HG03521 (cell line): ENCODE data around the gene FMR1.

Experiments used
- ATAC-seq: cut with Tn5 transposase; IDR thresholded peaks from one replicate; pipeline ENCODE4 v1.9.1; 2021; ENCODE audit warnings: mild to moderate bottlenecking, moderate library complexity; ENCODE audit not compliant: unreplicated experiment

FMR1 gene

DNA sequence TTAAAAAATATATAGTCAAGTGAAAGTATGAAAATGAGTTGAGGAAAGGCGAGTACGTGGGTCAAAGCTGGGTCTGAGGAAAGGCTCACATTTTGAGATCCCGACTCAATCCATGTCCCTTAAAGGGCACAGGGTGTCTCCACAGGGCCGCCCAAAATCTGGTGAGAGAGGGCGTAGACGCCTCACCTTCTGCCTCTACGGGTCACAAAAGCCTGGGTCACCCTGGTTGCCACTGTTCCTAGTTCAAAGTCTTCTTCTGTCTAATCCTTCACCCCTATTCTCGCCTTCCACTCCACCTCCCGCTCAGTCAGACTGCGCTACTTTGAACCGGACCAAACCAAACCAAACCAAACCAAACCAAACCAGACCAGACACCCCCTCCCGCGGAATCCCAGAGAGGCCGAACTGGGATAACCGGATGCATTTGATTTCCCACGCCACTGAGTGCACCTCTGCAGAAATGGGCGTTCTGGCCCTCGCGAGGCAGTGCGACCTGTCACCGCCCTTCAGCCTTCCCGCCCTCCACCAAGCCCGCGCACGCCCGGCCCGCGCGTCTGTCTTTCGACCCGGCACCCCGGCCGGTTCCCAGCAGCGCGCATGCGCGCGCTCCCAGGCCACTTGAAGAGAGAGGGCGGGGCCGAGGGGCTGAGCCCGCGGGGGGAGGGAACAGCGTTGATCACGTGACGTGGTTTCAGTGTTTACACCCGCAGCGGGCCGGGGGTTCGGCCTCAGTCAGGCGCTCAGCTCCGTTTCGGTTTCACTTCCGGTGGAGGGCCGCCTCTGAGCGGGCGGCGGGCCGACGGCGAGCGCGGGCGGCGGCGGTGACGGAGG, at the start of gene FMR1:
Gene FMR1 (plus strand): TSS at position 728 of the 831 bp plus-strand sequence. CDS start 261 bp downstream, outside the sequence.
- peak; percentile 88 for ATAC-seq

DNA sequence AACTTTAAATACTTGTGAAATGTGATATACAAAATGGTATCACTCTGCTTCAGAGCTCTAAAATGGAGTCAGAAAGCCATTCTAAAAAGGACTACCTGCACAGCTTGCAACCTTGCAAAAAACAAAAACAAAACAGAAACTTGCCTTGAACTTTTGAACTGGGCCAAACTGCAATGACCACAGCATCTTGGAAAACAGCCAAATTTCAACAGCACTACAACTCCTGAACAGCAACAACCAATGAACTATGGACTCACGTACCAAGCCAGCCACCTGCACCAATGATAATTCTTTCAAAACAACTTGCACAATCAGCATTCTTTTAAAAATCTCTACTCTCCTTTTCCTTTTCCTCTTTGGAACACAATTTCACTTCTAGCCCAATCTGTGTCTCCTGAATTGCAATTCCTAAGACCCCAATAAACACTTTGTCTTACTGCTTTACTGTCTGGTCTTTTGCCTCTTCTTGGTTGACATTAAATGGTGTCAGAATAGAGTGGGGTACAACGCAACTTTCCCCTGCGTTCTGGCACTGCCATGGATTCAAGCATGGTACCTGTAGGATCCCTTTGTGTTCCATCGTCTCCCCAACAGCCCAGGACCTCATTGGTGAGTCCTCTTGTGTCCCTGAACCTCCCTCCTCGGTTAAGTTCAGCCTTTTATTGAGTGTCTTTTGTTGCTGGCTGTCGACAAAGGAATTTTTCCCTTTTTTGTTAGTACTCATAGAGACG, 35.7 kb upstream of the FMR1 start:
- peak; percentile 99 for ATAC-seq

DNA sequence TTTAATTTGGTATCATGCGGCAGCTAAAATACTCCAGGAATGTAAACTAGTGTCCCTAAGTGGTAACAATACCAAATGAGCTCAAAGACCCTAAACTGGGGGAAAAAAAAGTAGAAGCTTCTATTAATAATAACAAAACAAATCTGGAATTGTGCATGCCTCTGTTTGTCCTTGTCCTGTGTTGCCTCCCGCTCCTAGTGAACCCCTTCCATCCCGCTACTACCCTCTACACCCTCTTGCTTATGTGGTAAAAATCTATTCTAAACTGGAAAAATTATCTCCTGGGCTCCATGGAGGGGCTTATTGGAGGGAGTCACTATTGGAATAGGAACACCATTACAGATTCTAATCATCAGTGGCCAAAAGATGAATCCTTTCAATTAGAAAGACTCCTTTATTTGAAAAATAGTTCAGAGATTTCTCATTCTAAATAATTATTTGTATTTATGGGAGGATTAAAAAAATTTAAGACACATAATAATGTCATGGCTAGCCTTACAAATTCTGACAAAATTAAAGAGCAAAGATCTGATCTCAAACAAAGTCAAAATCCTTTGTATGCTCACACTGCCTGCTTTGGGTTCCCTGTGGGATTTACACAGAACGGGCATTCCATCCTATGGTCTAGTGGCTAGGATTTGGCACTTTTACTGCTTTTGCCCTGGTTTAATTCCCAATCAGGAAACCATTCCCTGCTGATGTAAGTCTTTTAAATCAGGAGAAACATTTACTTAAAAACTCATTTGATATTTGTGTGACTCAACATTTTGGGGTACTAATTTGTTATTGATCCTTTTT, 34.7 kb upstream of the FMR1 start:
- no peak for ATAC-seq

DNA sequence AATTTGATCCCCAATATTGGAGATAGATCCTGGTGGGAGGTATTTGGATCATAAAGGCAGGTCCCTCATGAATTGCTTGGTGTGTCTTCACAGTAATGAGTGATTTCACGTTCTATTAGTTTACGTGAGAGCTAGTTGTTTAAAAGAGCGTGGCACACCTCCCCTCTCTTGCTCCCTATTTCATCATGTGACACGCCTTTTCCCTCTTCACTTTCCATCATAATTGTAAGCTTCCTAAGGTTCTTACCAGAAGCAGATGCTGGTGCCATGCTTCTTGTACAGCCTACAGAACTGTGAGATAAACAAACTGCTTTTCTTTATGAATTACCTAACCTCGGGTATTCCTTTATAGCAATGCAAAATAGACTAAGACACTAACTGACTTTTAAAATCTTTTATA, 34.0 kb upstream of the FMR1 start:
- ATAC-seq, result no peak

DNA sequence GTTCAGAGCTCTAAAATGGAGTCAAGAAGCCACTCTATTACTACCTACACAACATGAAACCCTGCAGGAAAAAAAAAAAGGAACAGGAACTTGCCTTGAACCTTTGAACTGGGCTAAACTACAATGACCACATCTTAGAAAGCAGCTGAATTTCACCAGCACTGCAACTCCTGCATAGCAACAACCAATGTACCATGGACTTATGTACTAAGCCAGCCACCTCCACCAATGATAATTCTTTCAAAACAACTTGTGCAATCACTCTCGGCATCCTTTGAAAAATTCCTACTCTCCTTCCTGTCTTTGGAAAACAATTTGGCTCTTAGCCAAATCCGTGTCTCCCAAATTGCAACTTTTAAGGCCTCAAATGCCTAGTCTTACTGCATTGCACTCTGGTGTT, 26.8 kb upstream of the FMR1 start:
- ATAC-seq, result no peak

DNA sequence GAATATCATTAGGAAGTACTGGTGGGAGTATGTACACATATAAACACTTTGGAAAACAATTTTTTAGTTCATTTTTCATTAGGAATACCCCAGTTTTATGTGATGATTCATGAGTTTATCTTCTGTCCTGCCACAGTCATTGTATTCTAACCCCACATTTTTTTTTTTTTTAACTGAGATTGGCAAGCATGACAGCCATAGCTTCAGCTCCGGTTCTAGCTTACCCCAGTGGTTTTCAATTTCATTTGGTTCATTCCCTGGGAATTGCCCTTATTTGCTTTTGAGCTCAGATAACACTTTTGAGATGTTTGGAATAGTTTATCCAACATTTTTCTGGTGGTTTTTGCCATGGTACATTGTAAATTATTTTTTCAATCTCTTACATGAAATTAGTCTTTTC, 21.0 kb upstream of the FMR1 start:
- ATAC-seq, result no peak

DNA sequence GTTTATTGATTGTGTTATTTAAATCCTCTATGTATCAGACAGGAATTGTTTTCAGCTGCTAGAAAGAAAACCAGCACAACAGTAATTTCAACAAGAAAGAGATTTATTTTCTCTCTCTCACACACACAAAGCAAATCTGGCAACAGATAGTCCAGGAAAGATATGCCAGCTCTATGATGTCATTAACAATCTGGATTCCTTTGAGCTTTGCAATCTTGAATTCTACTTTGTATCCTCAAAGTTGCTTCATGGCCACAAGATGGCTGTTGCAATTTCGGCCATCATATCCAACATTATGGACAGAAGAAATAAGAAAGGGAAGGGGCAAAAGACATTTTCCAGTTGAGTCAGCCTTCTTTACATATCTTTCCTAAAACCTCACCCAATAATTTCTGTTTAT, 19.8 kb upstream of the FMR1 start:
- ATAC-seq, result no peak

DNA sequence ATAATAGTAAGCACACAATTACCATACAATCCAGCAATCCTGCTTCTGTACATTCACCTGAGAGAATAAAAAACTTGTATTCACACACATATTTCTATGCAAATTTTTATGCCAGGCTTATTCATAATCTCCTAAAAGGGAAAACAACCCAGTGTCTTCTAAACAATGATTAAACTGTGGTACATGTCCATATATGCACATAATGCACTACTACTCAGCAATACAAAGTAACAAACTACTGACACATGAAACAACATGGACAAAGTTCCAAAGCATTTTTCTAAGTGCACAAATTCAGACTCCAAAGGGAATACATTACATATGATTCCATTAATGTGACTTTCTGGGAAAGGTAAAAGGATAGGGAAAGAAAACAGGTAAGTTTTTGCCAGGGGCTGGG, 18.0 kb upstream of the FMR1 start:
- no peak for ATAC-seq

DNA sequence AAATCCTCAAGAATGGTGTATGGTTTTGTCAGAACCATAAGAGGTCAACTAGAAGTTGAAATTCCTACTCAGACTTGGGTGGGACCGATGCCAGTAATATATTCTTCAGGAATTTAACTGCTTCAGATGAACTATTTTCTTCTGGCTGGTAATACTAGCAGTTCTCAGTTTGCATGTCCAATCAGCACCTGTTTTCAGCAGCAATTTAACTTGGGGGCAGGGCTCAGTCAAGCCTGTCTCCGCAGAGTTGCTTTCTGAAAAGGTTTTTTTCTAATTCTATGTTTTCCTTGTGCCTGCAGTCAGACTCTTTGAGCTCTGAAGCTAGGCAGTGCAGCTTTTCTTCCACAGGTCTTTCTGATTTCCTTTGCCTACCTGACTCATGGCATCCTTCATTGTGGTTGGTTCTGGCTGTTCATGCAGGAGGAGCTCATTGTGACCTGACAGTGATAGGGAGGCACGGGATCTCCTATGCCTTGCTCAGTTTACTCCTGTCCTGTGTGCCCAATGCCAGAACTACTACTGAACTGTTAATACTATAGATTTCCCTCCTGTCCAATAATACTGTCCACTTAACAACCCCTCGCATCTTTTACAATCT, 17.3 kb upstream of the FMR1 start:
- no peak for ATAC-seq

DNA sequence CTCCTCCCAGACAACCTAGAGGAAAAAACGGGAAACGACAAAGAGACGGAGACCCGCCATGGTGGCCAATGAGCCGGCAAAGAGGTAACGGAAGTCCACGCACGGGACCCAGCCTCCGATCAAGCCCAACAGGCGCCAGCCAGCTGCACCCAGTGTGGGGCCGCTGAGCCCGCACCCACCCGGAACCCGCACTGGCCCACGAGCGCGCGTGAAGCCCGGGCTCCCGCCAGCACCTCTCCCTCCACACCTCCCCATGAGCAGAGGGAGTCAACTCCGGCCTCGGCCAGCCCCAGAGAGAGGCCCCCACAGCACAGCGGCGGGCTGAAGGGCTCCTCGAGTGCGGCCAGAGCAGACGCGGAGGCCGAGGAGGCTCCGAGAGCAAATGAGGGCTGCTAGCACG, 14.6 kb upstream of the FMR1 start:
- no peak for ATAC-seq

DNA sequence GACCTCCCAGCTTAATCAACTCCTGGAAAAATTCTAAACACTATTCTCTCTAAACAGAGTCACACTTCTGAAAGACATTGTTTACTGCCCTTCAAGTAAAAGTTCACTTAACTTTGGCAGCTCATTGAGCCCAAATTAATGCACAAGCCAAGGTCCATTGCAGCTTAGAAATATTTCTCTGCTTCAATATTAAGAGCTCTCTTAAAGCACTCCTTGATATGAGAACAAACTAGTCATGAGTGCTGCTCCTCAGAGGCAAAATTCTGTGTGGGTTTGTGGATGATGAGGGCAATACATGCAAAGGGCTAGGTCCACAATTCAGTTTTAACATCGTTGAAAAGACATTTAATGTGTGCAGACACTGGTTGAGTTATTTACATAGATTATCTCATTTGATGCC, 12.8 kb upstream of the FMR1 start:
- ATAC-seq, result no peak

DNA sequence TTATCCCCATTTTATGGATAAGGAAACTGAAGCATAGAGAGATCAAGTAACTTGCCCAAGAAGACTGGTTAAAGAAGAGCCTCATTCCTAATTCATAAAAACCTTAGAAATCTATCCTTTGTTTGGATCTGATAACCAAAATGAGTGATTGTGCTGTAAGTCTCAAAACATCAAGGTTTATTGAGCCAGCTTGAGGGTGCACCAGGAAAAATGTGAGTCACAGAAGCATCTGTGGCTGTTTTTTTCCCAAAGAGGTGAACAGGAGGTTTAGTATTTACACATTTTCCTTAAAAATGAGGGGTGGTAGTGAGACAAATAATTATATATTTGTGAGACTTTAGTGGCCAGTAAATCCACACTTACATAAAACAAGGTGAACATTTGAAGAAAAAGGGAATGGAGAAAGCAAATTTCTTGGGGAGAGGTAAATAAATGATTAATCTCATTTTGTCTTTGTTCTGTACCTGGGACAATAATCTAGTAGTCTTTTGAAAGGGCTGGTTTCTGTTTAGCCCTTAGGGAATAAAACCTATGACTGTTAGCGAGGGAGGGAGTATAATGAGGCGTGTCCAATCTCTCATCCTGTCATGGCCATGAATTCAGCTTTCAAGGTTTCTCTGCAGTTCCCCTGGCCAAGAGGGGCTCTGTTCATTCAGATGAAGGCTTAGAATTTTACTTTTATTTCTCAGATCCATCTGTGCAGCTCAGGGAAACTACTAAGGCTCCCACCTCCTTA, 12.2 kb upstream of the FMR1 start:
- peak; percentile 50 for ATAC-seq

DNA sequence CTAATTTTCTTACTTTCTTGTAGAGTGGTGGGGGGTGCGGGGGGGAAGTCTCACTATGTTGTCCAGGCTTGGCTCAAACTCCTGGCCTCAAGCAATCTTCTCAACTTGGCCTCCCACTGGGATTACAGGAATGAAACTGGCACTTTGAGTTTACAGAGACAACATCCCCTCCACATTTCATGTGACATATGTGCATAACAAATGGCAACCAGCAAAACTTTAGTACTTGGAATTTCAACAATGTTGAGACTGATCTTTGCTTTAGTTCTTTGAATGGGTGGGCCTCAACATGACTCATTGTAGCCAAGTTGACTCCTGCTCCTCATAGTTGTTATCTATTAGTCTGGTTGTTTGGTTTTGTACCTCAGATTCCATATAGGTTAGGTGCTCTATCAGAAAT, 11.4 kb upstream of the FMR1 start:
- ATAC-seq, result no peak

DNA sequence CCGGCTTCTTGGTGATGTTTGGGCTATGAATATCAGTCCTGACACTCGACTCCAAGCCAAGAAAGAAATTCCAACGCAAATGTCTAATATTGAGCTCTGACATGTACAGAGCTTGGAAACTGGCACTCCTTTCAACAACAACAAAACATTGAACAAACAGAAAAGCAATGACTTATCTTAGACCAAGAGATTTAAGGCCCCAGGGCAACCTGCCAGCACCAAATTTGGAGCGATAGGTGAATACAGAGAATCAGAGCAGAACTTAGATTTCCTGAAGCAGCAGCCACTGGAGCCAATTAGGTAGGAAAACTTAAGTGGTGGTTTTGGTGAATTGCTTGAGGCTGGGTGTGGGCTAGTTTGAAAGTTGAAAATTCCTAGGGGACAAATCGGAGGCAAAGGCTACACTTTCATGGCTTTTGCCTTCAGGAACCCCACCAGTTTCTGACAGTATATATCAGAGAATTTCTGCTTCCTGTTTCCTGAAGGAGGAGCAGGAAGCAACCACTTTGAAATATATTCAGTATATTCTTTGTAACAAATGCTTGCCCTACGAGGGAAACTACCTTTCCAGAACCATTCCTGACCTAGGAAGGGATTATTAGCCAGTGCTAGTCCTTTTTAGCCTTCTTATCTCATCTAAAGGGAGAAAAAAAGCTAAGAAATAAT, 10.1 kb upstream of the FMR1 start:
- ATAC-seq, result no peak

DNA sequence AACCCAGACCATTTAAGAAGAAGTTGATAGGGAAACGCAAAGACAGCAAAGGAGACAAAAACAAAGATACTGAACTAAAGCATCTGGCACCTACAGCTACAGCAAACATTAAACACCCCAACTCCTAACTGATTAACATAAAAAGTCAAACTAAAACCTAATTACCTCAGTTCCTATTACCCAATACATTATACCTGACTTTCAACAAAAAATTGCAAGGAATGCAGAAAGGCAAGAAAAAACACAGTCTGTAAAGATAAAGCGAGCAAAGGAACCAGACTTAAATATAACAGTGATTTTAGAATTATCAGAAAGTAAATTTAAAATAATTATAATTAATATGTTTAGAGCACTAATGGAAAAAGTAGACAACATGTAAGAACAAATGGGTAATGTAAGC, 9.4 kb upstream of the FMR1 start:
- no peak for ATAC-seq

DNA sequence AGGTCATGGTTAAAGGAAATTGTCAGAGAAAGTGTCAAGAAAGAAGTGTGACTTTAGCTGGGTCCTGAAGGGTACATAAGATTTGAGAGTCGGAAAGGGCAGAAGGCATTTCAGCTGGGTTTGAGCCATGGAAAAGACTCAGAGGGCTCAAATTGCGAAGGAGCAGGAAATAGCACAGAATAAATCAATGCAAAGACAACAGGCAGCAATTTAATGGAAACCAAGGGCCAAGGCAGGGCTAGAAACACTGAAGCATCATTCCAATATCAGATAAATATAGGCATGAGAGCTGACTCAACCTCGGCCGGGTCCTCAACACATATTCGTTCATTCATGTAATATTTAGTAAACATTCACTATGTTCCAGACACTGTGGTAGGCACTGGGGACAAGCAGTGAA, 3.6 kb upstream of the FMR1 start:
- no peak for ATAC-seq

DNA sequence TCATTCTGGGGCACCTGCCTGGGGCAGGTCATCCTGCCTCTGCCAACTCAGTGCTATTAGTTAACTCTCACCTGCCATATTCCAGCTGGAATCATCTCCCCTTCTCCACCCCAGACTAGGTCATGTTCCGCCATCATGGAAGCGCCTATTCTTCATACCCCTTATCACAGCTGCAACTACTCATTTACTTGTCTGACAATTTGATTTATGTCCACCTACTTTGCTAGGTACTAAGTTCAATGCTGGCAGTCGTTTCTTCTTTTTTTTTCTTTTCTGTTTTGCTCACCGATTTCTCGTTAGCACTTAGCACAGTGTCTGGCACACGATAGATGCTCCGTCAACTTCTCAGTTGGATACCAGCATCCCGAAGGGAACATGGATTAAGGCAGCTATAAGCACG, 1.1 kb upstream of the FMR1 start:
- ATAC-seq, result no peak

DNA sequence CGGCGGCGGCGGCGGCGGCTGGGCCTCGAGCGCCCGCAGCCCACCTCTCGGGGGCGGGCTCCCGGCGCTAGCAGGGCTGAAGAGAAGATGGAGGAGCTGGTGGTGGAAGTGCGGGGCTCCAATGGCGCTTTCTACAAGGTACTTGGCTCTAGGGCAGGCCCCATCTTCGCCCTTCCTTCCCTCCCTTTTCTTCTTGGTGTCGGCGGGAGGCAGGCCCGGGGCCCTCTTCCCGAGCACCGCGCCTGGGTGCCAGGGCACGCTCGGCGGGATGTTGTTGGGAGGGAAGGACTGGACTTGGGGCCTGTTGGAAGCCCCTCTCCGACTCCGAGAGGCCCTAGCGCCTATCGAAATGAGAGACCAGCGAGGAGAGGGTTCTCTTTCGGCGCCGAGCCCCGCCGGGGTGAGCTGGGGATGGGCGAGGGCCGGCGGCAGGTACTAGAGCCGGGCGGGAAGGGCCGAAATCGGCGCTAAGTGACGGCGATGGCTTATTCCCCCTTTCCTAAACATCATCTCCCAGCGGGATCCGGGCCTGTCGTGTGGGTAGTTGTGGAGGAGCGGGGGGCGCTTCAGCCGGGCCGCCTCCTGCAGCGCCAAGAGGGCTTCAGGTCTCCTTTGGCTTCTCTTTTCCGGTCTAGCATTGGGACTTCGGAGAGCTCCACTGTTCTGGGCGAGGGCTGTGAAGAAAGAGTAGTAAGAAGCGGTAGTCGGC, 528 bp downstream of the FMR1 start:
- ATAC-seq, result peak; percentile 22

DNA sequence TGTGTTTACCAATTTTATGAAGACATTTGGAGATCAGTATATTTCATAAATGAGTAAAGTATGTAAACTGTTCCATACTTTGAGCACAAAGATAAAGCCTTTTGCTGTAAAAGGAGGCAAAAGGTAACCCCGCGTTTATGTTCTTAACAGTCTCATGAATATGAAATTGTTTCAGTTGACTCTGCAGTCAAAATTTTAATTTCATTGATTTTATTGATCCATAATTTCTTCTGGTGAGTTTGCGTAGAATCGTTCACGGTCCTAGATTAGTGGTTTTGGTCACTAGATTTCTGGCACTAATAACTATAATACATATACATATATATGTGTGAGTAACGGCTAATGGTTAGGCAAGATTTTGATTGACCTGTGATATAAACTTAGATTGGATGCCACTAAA, 1.9 kb downstream of the FMR1 start:
- no peak for ATAC-seq
